Kidney glomerular epithelial cell (primary cell): ENCODE results near the gene AFAP1L2.

Experiments
- DNase-seq: peaks from one replicate; lab custom pipeline; 2025; lab: John Stamatoyannopoulos, UW

AFAP1L2 gene

DNA sequence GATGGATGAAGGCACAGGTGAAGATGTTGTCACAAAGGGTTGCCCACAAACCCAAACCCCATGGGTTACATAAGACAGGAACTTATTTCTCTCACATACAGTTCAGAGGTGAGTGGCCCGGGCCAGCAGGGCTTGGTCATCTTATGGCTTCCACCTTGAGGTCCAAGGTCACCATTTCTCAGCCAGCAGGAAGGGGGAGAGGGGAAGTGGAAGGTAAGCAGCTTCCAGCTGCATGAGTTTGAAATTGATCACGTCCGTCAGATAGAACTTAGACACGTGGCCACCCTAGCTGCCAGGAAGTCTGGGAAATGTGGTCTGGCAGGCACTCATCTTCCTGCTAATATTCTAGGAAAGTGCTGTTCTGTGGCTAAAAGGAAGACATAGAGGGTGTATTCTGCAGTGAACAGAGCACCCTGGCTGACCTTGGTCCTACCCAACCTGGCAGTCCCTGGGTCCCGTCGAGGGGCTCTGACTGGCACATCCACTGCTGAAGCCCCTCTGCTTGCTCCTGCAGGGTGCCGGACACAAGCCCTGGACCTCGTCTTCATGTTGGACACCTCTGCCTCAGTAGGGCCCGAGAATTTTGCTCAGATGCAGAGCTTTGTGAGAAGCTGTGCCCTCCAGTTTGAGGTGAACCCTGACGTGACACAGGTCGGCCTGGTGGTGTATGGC is 115.7 kb downstream of the AFAP1L2 start:
- no peak for DNase-seq

- no peak for DNase-seq
Observed at GRCh38 chr10:114286921-114287320, 117.4 kb downstream of the AFAP1L2 start.

GRCh38 chr10:114285961-114286441 is 118.3 kb downstream of the AFAP1L2 start:
- no peak for DNase-seq

DNA sequence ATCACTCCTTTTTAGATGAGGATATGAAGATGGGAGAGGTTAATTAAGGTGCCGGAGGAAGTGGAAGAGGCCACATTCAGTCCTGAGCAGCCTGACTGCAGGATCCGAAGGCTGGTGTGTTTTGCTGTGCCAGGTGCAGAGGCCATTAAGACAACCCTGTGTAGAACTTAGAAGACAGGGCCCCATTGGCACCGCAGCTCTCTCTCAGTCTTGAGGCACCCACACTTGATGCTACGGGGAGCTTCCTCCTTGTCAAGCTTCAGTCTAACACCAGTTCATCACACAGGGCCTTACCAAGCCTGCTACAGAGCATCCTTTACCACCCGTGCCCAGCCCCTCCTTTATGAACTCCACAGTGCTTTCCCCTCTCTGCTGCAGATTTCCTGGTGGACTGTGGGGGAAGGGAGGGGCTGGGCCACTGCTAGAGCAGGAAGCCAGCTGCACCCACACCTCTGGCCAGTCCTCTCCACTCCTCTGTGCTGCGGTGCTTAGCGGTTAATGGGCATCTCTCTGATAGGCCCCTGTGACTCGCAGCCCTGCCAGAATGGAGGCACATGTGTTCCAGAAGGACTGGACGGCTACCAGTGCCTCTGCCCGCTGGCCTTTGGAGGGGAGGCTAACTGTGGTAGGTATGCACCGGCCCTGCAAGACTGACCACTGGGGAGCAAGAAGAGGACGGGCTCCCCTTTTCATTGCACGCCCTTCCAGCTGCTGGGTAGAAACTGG is 119.8 kb downstream of the AFAP1L2 start:
- DNase-seq: no peak

DNA sequence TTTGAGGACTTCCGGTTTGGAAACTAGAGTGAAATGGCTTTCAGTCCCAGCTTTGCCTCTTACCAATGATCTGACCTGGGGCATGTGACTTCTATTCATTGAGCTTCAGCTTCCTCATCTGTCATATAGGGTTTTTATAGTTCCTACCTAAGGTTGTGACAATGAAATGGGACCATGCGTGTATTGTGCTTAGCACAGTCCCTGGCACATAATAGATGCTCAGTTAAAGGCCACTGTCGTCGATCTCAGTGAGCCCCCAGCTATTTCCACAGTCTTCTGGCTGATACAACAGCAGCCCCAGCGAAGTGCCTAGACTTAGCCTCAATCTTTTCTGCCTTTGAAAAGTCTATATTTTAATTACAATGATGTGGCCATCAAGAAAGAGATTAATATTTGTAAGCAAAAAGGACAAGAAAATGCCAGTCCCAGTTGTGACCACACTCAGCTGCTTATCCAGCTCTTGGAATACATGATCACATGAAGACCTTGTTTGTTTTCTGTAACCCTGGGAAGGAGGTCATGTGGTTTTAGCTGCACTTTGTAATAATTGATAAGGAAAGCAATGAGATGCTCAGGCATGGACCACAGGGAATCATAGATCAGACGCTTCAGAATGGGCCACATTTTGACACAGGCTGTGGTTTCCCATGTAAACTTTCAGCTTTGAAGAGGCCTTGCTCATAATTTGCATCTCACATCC is 120.6 kb downstream of the AFAP1L2 start:
- DNase-seq: no peak

GRCh38 chr10:114283091-114283490 is 121.2 kb downstream of the AFAP1L2 start:
- DNase-seq: no peak

DNA sequence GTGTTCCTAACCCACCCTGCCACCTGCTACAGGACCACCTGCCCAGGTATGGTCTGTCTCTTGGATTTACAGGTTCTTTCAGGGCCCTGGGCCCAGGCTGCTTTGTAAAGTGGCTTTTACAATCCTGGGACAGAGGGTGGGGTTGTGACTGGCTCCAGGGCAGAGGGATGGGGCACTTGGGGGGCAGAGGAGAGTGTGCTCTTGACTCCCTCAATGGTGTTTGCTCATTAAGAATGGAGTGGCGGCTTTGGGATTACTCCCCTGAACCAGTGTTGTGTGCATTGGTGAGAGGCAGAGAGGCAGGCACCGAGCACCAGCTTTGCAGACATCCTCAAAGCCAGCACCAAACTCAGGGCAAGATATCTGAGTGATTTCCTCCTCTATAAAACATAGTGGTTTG is 121.8 kb downstream of the AFAP1L2 start:
- no peak for DNase-seq

- no peak for DNase-seq
Observed at GRCh38 chr10:114281461-114281860, 122.8 kb downstream of the AFAP1L2 start.

DNA sequence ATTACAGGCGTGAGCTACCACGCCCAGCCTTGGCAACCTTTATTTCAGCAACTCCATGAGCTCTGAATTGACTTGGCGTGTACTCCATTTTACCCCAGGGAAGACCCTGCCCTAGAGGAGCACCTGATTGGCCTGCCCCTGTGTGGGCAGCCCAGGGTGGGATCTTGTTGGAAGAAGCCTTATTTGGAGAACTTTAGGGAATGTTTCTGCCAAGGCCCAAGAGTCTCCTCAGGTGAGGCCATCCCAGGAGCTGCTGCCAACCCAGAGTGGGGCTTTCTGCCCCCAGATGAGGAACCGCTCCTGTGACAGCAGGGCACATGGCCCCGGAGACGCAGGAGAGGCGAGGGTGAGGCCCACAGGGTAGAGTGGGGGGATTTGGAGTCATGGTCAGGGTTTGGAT is 123.3 kb downstream of the AFAP1L2 start:
- DNase-seq: no peak

DNA sequence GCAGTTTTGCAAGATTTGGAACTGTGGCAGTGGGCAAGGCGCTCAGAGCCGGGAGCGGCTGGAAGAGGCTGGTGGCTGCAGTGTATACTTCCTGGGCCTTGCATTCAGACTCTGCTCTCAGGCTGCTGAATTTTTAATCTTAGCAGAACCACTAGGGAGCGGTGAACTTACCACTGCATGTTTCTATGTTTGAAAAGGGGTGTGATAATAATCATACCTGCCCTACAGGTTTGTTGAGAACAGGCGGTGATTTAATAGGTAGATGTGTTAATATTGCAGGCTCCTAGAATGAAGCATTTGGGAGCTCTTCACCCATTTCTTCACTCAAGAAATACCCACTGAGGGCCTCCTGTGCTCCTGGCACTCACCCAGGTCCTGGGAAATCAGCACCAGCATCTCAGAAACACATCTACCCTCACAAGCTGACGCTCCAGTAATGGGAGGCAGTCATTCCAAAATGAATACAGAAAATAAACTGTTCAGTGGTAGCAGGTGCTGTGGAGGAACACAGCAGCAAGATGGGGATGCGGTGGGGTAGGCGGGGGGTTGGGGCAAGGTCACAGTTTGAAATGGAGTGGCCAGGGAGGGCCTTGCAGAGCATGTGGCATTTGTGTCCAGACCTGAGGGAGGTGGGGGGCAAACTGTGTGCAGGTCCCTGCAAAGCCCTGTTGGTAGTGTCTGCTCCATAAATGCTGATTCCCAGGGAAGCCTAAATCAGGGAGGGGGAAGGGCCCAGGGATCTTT is 124.2 kb downstream of the AFAP1L2 start:
- DNase-seq: no peak

GRCh38 chr10:114279289-114279688 is 125.0 kb downstream of the AFAP1L2 start:
- DNase-seq: no peak

DNA sequence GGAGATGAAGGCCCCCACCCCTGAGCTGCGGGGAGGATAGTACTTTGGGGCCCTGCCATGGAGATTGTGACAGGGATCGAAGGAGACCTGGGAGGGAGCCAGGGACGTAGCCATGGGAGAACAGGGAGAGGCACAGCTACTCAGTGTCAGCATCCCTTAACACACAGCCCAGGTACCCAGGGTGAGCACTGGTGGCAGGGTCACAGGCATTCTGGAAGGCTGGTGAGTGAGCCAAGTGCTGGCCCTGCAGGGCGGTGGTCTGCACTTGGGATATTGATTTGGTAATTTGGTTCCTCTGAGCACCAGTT is 125.5 kb downstream of the AFAP1L2 start:
- DNase-seq: no peak

DNA sequence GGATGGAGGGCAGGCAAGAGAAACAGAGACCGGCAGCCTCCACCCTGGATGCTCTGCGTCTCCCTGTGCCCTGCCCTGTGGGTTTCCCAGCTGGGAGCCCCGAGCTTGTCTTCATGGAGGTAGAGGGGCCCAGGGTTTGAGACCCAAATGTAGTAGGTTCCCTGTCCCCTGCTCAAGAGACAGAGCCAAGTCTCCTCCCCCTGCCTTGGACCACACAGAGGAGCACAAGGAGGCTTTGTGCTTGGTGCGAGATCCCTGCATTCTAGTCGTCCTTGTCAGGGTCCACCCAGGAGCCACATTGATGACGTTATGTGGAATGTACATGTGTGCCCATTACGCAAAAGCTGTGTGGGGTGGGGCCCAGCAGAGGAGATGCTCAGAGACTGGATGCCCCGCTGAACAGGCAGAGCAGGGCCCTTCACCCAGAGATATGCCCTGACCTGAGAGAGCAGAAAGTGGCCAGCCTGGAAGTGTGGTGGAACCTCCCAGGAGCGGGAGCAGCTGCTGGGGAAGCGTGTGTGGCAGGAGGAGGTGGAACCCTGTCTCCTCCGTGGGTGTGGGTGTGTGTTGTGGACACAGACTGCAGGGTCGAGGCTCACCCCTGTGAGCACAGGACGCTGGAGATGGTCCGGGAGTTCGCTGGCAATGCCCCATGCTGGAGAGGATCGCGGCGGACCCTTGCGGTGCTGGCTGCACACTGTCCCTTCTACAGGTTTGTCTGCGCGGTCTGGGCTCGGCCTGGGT is 126.0 kb downstream of the AFAP1L2 start:
- DNase-seq: no peak

GRCh38 chr10:114276671-114277070 is 127.6 kb downstream of the AFAP1L2 start:
- no peak for DNase-seq

- no peak for DNase-seq
Observed at GRCh38 chr10:114276066-114276465, 128.2 kb downstream of the AFAP1L2 start.

DNA sequence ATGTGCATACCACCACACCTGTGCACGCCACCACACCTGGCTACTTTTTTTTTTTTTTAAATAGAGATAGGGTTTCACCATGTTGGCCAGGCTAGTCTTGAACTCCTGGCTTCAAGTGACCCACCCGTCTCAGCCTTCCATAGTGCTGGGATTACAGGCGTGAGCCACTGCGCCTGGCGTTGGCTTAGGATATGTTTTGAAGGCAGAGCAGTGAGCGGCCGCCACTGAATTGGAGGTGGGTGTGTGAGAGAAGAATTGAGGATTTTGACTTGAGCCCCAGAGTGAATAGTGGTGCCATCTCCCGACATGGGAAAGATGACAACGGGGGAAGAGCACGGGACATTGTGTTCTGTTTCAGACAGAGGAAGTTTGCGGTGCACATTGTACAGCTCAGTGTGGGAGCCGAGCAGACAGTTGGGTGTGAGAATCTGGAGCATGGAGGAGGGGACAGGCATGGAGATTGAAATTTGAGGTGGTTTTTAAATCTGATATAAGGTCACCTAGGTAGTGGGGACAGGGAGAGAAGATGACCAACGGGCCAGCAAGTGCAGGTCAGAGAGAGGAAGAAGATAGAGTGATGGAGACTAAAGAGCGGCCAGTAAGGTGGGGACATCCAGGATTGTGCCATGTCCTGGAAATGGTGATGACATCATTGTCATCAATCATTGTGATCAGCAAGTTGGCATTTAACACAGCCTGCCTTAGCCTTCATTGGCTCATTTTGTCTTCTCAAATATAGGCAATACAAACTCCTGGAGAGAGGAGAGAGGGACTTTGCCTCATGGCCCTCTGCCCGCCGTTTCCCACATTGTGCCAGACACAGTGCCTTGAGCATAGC is 129.5 kb downstream of the AFAP1L2 start:
- no peak for DNase-seq

GRCh38 chr10:114273910-114274309 is 130.4 kb downstream of the AFAP1L2 start:
- no peak for DNase-seq

DNA sequence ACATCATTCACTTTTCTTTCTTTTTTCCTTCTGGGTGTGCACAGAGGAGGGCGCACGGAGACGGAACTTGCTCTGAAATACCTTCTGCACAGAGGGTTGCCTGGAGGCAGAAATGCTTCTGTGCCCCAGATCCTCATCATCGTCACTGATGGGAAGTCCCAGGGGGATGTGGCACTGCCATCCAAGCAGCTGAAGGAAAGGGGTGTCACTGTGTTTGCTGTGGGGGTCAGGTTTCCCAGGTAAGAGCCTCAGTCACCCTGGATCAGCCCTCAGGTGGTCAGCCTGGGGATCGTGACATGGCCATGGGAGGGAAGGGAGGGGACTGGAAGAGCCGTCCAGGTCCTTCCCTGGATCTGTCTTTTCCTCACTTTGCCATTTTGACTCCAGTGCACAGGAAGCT is 131.6 kb downstream of the AFAP1L2 start:
- no peak for DNase-seq

- DNase-seq: peak; percentile 93
Observed at GRCh38 chr10:114271779-114272167, 132.5 kb downstream of the AFAP1L2 start.

- DNase-seq: peak; percentile 92
Observed at GRCh38 chr10:114271075-114271778, 133.1 kb downstream of the AFAP1L2 start.
